Right ventricle myocardium superior (tissue), 1 donor: Measurements from ENCODE around the gene P3H2. TPM values are rescaled to one million over a fixed set of nuclear protein-coding genes. Genes with fewer than 3 reads are reported as not detected.
"Not testable (repeated sequence)": the region's sequence is repeated elsewhere in the genome, so short reads cannot be mapped to it uniquely, and the experiment has no call there.

Experiments used
- ATAC-seq: fragments of 200-7000 bp; cut with Tn5 transposase; one replicate; pipeline ENCODE4 v1.9.1; 2020; ENCODE audit warnings: mild to moderate bottlenecking; ENCODE audit not compliant: poor library complexity
- DNase-seq: peaks from one replicate; pipeline ENCODE4 v3.0.0-alpha.2; 2020
- intact Hi-C: fragments of 100-400 bp; cut with DNase I; formaldehyde crosslinking; loops from one replicate; pipeline ENCODE4 v1.11.2; 2022
- long read RNA-seq: library from polyadenylated mRNA; unstranded; transcript quantifications from one replicate; pipeline ENCODE4 v2.0.0, GENCODE V29; 2021
- total RNA-seq: library from RNA; stranded (reverse); fragmentation: NEBNext Ultra II Directional; extraction: Animal tissue kit (Norgen Biotek cat#: 25700); gene quantifications from one replicate; pipeline ENCODE4 v1.2.1, GENCODE V29; 2021
- donor health status: DM: no; HTN: yes; CAD: no; lungs with severe emphysema.

The P3H2 gene
- total RNA-seq = 1.3 TPM
- long read RNA-seq, transcript P3H2-201 (15 exons, 3,509 nt) = major isoform, 6 of 6 reads
- long read RNA-seq, partial matches to known transcripts = 0 of 6 reads
- long read RNA-seq, other reads (novel, unspliced or antisense) = 0 of 6 reads

GRCh38 chr3:190120269-190121060 is at the start of gene P3H2:
P3H2 (minus strand) TSS chr3:190120897; CDS start chr3:190120731, 166 bp downstream.
- peak; percentile 99 for ATAC-seq
- DNase-seq = peak; percentile 85
- intact Hi-C loops = loop anchor here (10.0 kb wide), 1 partner anchor 156 kb away; no protein-coding TSS in a partner anchor

- no peak for DNase-seq
- intact Hi-C loops = no loop called here
- ATAC-seq = no peak
Measured at GRCh38 chr3:190169877-190170276, 49.2 kb upstream of the P3H2 start.

- intact Hi-C loops = no loop called here
- DNase-seq (no peak), ATAC-seq (no peak)
Measured at GRCh38 chr3:190169243-190169642, 48.5 kb upstream of the P3H2 start.

GRCh38 chr3:190167936-190168680 is 47.4 kb upstream of the P3H2 start:
- no peak for DNase-seq
- ATAC-seq = no peak
- intact Hi-C loops = no loop called here

- ATAC-seq (no peak), DNase-seq (no peak)
- intact Hi-C loops = no loop called here
Measured at GRCh38 chr3:190166948-190167347, 46.3 kb upstream of the P3H2 start.

GRCh38 chr3:190165253-190165652 is 44.6 kb upstream of the P3H2 start:
- ATAC-seq (no peak), DNase-seq (no peak)
- intact Hi-C loops = no loop called here

- ATAC-seq, intact Hi-C loops, DNase-seq: not testable (repeated sequence)
Measured at GRCh38 chr3:190162013-190162412, 41.3 kb upstream of the P3H2 start.

- intact Hi-C loops = no loop called here
- ATAC-seq = no peak
- no peak for DNase-seq
Measured at GRCh38 chr3:190159902-190160435, 39.3 kb upstream of the P3H2 start.

GRCh38 chr3:190158261-190158660 is 37.6 kb upstream of the P3H2 start:
- intact Hi-C loops = no loop called here
- no peak for ATAC-seq
- DNase-seq = no peak

GRCh38 chr3:190155752-190156151 is 35.1 kb upstream of the P3H2 start:
- DNase-seq = no peak
- no peak for ATAC-seq
- intact Hi-C loops = no loop called here

GRCh38 chr3:190150681-190151080 is 30.0 kb upstream of the P3H2 start:
- no peak for ATAC-seq
- intact Hi-C loops = no loop called here
- DNase-seq = no peak

GRCh38 chr3:190149830-190150619 is 29.3 kb upstream of the P3H2 start:
- ATAC-seq, intact Hi-C loops, DNase-seq: not testable (repeated sequence)

GRCh38 chr3:190144793-190145192 is 24.1 kb upstream of the P3H2 start:
- ATAC-seq, intact Hi-C loops, DNase-seq: not testable (repeated sequence)

GRCh38 chr3:190142041-190142440 is 21.3 kb upstream of the P3H2 start:
- DNase-seq = no peak
- no peak for ATAC-seq
- intact Hi-C loops = no loop called here

GRCh38 chr3:190139365-190139764 is 18.7 kb upstream of the P3H2 start:
- intact Hi-C loops = no loop called here
- no peak for ATAC-seq
- no peak for DNase-seq

- DNase-seq (no peak), ATAC-seq (no peak)
- intact Hi-C loops = no loop called here
Measured at GRCh38 chr3:190132371-190132770, 11.7 kb upstream of the P3H2 start.

GRCh38 chr3:190131329-190131728 is 10.6 kb upstream of the P3H2 start:
- no peak for ATAC-seq
- intact Hi-C loops = no loop called here
- no peak for DNase-seq

- DNase-seq (no peak), ATAC-seq (no peak)
- intact Hi-C loops = no loop called here
Measured at GRCh38 chr3:190130696-190131095, 10.0 kb upstream of the P3H2 start.

- ATAC-seq (no peak), DNase-seq (no peak)
- intact Hi-C loops = no loop called here
Measured at GRCh38 chr3:190130037-190130436, 9.3 kb upstream of the P3H2 start.
